HepG2 (cell line): Measurements from ENCODE around the gene SPATA25. TPM values are rescaled to one million over a fixed set of nuclear protein-coding genes. Genes with fewer than 3 reads are reported as not detected.

ENCODE experiments used
- CREM ChIP-seq, 2 experiments: sonication (generic) in 1 of 2; formaldehyde crosslinking in 1 of 2; IDR thresholded peaks; 2 replicates each; pipeline versions ENCODE4 v1.4.0 to v1.6.1; 2016 to 2020; ENCODE audit warnings: antibody characterized with exemption in 1 of 2, mild to moderate bottlenecking in 1 of 2, missing genetic modification reagents in 1 of 2
- HHEX ChIP-seq: IDR thresholded peaks from 2 replicates; pipeline ENCODE4 v1.6.1; 2016; ENCODE audit warnings: control low read depth
- MTF1 ChIP-seq: sonication (generic); formaldehyde crosslinking; IDR thresholded peaks from 2 replicates; pipeline ENCODE4 v1.5.0; 2020; ENCODE audit warnings: missing genetic modification reagents
- RBAK ChIP-seq: sonication (generic); formaldehyde crosslinking; IDR thresholded peaks from 2 replicates; pipeline ENCODE4 v1.5.1; 2020; ENCODE audit warnings: mild to moderate bottlenecking, missing genetic modification reagents
- SP4 ChIP-seq: sonication (generic); formaldehyde crosslinking; IDR thresholded peaks from 2 replicates; pipeline ENCODE4 v1.8.1; 2023; ENCODE audit warnings: mild to moderate bottlenecking, missing genetic modification reagents
- ZNF20 ChIP-seq: sonication (generic); formaldehyde crosslinking; IDR thresholded peaks from 2 replicates; pipeline ENCODE4 v1.4.0; 2020; ENCODE audit warnings: mild to moderate bottlenecking, moderate library complexity, missing genetic modification reagents
- ZNF431 ChIP-seq: sonication (generic); formaldehyde crosslinking; IDR thresholded peaks from 2 replicates; pipeline ENCODE4 v1.9.0; 2022; ENCODE audit warnings: missing genetic modification reagents, low read depth, mild to moderate bottlenecking, borderline replicate concordance
- polyA plus RNA-seq, 8 experiments: library from polyadenylated mRNA; depleted of rRNA in 3 of 8; stranded (reverse) in 7 of 8; unstranded in 1 of 8; fragments of >200 nt; fragmentation: Illumina TruSeq in 4 of 8; extraction: Trizol in 4 of 8; gene quantifications; 2 replicates each; pipeline versions ENCODE4 v1.2.1 to v1.2.3, GENCODE V29; 2011 to 2016; ENCODE audit warnings: low read depth in 4 of 8, missing spikeins in 1 of 8, mixed read lengths in 1 of 8; ENCODE audit not compliant: insufficient read depth in 1 of 8
- total RNA-seq, 5 experiments: library from RNA; depleted of rRNA; stranded (reverse); fragments of >200 nt; fragmentation: Illumina TruSeq; extraction: Trizol; gene quantifications; 2 replicates each; pipeline ENCODE4 v1.2.3, GENCODE V29; 2016; ENCODE audit warnings: low read depth in 1 of 5
- TF ChIP-seq, protein P1 (sequence below): sonication (generic); formaldehyde crosslinking; IDR thresholded peaks from 2 replicates; pipeline ENCODE4 v1.5.0; 2020; ENCODE audit warnings: mild to moderate bottlenecking, missing genetic modification reagents
- TF ChIP-seq, protein P2 (sequence below): sonication (generic); formaldehyde crosslinking; IDR thresholded peaks from 2 replicates; pipeline ENCODE4 v1.8.0; 2022; ENCODE audit warnings: missing genetic modification reagents, mild to moderate bottlenecking, moderate library complexity, borderline replicate concordance
- TF ChIP-seq, protein P3 (sequence below): sonication (generic); formaldehyde crosslinking; IDR thresholded peaks from 2 replicates; pipeline ENCODE4 v1.5.1; 2020; ENCODE audit warnings: missing genetic modification reagents, mild to moderate bottlenecking, borderline replicate concordance
- TF ChIP-seq, protein P4 (sequence below): sonication (generic); formaldehyde crosslinking; IDR thresholded peaks from 2 replicates; pipeline ENCODE4 v1.4.0; 2020; ENCODE audit warnings: missing genetic modification reagents
- TF ChIP-seq, protein P5 (sequence below): sonication (generic); formaldehyde crosslinking; IDR thresholded peaks from 2 replicates; pipeline ENCODE4 v1.4.0; 2020; ENCODE audit warnings: mild to moderate bottlenecking, missing genetic modification reagents, borderline replicate concordance

The SPATA25 gene
- total and polyA plus RNA-seq, 2 of the 13 experiments (the other 11 are each of a cell fraction or from before 2014, with no cell fraction given) = 4.8 to 7.6 TPM

DNA sequence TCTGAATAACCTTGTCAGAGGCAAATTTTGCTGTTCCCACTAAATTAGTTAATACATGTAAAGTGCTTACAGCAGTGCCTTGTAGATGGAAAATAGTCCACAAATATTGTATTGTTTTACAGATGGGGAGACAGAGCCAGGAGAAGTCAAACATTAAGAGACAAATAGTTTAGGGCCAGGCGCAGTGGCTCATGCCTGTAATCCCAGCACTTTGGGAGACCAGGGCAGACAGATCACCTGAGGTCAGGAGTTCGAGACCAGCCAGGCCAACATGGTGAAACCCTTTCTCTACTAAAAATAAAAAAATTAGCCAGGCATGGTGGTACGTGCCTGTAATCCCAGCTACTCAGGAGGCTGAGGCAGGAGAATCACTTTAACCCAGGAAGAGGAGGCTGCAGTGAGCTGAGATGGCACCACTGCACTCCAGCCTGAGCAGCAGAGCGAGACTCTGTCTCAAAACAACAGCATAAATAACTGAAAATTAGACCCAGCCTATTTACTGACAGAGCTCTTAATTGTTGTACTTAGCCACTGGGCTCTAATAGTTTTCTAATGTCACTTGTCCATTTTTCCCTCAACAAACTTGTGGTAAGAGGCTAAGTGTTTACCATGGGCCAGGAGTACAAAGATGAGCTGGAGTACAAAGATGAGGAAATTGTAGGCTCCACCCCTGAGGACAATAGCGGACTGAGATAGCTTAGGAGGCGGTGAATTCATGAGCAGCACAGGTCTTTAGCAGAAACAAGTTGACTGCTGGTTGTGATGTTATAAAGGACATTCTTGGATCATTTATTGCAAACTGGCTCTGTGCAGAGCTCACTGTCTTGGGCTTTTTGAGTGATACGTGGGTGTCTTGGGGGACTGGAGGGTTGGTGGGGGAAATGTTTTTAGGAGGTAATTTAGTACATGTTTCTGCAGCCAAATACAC is 23.6 kb downstream of the SPATA25 start (continued):
- TF ChIP-seq, protein P1, sequence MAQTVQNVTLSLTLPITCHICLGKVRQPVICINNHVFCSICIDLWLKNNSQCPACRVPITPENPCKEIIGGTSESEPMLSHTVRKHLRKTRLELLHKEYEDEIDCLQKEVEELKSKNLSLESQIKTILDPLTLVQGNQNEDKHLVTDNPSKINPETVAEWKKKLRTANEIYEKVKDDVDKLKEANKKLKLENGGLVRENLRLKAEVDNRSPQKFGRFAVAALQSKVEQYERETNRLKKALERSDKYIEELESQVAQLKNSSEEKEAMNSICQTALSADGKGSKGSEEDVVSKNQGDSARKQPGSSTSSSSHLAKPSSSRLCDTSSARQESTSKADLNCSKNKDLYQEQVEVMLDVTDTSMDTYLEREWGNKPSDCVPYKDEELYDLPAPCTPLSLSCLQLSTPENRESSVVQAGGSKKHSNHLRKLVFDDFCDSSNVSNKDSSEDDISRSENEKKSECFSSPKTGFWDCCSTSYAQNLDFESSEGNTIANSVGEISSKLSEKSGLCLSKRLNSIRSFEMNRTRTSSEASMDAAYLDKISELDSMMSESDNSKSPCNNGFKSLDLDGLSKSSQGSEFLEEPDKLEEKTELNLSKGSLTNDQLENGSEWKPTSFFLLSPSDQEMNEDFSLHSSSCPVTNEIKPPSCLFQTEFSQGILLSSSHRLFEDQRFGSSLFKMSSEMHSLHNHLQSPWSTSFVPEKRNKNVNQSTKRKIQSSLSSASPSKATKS = no peak
- TF ChIP-seq MTF1 (CRISPR knock-in tag) (no peak), ZNF431 (CRISPR knock-in tag) (no peak), RBAK (no peak), ZNF20 (no peak), CREM (IDR thresholded peaks at IDR 0.05) (peak; percentile 37; the same call in 1 of the 2 replicates), CREM (CRISPR knock-in tag; IDR thresholded peaks at IDR 0.05) (no peak), SP4 (0 out of 2 replicates have a peak, but pooled peaks have one; percentile 14), HHEX (CRISPR knock-in tag) (no peak)
- TF ChIP-seq, protein P2, sequence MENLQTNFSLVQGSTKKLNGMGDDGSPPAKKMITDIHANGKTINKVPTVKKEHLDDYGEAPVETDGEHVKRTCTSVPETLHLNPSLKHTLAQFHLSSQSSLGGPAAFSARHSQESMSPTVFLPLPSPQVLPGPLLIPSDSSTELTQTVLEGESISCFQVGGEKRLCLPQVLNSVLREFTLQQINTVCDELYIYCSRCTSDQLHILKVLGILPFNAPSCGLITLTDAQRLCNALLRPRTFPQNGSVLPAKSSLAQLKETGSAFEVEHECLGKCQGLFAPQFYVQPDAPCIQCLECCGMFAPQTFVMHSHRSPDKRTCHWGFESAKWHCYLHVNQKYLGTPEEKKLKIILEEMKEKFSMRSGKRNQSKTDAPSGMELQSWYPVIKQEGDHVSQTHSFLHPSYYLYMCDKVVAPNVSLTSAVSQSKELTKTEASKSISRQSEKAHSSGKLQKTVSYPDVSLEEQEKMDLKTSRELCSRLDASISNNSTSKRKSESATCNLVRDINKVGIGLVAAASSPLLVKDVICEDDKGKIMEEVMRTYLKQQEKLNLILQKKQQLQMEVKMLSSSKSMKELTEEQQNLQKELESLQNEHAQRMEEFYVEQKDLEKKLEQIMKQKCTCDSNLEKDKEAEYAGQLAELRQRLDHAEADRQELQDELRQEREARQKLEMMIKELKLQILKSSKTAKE = no peak
- TF ChIP-seq, protein P3, sequence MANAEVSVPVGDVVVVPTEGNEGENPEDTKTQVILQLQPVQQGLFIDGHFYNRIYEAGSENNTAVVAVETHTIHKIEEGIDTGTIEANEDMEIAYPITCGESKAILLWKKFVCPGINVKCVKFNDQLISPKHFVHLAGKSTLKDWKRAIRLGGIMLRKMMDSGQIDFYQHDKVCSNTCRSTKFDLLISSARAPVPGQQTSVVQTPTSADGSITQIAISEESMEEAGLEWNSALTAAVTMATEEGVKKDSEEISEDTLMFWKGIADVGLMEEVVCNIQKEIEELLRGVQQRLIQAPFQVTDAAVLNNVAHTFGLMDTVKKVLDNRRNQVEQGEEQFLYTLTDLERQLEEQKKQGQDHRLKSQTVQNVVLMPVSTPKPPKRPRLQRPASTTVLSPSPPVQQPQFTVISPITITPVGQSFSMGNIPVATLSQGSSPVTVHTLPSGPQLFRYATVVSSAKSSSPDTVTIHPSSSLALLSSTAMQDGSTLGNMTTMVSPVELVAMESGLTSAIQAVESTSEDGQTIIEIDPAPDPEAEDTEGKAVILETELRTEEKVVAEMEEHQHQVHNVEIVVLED (CRISPR knock-in tag) = no peak
- TF ChIP-seq, protein P4, sequence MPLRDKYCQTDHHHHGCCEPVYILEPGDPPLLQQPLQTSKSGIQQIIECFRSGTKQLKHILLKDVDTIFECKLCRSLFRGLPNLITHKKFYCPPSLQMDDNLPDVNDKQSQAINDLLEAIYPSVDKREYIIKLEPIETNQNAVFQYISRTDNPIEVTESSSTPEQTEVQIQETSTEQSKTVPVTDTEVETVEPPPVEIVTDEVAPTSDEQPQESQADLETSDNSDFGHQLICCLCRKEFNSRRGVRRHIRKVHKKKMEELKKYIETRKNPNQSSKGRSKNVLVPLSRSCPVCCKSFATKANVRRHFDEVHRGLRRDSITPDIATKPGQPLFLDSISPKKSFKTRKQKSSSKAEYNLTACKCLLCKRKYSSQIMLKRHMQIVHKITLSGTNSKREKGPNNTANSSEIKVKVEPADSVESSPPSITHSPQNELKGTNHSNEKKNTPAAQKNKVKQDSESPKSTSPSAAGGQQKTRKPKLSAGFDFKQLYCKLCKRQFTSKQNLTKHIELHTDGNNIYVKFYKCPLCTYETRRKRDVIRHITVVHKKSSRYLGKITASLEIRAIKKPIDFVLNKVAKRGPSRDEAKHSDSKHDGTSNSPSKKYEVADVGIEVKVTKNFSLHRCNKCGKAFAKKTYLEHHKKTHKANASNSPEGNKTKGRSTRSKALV (CRISPR knock-in tag) = no peak
- TF ChIP-seq, protein P5, sequence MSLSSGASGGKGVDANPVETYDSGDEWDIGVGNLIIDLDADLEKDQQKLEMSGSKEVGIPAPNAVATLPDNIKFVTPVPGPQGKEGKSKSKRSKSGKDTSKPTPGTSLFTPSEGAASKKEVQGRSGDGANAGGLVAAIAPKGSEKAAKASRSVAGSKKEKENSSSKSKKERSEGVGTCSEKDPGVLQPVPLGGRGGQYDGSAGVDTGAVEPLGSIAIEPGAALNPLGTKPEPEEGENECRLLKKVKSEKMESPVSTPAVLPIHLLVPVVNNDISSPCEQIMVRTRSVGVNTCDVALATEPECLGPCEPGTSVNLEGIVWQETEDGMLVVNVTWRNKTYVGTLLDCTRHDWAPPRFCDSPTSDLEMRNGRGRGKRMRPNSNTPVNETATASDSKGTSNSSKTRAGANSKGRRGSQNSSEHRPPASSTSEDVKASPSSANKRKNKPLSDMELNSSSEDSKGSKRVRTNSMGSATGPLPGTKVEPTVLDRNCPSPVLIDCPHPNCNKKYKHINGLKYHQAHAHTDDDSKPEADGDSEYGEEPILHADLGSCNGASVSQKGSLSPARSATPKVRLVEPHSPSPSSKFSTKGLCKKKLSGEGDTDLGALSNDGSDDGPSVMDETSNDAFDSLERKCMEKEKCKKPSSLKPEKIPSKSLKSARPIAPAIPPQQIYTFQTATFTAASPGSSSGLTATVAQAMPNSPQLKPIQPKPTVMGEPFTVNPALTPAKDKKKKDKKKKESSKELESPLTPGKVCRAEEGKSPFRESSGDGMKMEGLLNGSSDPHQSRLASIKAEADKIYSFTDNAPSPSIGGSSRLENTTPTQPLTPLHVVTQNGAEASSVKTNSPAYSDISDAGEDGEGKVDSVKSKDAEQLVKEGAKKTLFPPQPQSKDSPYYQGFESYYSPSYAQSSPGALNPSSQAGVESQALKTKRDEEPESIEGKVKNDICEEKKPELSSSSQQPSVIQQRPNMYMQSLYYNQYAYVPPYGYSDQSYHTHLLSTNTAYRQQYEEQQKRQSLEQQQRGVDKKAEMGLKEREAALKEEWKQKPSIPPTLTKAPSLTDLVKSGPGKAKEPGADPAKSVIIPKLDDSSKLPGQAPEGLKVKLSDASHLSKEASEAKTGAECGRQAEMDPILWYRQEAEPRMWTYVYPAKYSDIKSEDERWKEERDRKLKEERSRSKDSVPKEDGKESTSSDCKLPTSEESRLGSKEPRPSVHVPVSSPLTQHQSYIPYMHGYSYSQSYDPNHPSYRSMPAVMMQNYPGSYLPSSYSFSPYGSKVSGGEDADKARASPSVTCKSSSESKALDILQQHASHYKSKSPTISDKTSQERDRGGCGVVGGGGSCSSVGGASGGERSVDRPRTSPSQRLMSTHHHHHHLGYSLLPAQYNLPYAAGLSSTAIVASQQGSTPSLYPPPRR (CRISPR knock-in tag) = peak; percentile 66; the same call in 1 of the 2 replicates
